Epidermal melanocyte (primary cell): ENCODE results near the gene AMBRA1.

ENCODE experiments used
- DNase-seq: peaks from one replicate; pipeline ENCODE4 v3.0.0; 2011; ENCODE audit warnings: low spot score; ENCODE audit not compliant: insufficient read length

Gene AMBRA1

GRCh38 chr11:46445192-46445919 lies 148.5 kb downstream of the AMBRA1 start:
- no peak for DNase-seq

DNA sequence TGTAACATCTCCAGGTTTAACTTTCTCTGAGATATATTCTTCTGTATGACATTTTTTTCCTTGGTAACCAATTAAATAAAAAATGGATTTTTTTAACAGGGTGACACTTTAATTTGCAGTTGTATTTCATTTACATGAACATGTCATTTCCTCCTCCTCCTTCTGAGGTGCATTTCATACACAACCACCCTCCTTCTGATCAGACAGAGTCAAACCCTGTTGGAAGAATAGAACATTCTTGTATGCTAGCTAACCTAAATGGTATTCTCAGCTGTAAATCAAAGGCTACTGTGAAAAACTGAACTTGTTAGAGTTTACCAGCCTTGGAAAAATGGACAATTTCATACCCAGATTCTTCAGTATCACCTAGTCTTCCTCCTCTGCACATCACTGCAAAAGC lies 149.5 kb downstream of the AMBRA1 start:
- no peak for DNase-seq

DNA sequence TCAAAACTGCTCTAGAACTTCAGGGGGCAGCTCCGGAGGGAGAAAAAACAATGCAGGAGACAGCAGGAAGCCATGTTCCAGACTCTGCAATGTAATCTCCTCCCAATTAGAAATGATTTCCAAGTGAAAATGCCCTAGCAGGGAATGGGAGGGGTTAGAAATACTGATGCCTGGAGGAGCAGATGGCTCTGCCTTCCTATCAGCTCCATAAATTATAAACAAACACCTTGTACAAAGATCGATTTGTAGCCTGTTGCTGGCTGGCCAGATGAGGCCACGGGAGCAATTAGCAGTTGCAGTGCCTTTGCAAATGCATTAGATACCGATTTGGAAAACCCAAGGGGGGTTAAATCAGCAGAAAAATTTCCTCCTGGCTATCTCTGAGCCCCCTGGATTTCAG lies 155.6 kb downstream of the AMBRA1 start:
- no peak for DNase-seq

GRCh38 chr11:46437122-46437689 lies 156.6 kb downstream of the AMBRA1 start:
- no peak for DNase-seq

DNA sequence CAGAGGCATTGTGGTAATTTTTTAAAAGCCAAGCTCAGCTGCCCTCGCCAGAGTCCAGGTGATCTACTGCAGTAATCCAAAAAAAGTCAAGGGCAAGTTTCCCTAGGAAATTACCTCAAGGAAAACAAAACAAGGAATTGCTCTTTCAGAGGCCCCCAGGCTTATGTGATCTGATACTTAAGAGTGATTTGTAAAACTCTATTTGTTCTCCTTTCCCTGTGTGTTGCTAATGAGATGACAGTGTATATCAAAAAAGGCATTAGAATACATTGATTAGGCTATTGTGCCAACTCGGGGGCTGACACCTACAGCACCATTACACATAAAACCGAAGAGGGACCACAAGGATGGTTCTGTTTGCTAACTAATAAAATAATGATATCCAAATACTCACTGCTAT lies 157.7 kb downstream of the AMBRA1 start:
- DNase-seq = no peak

GRCh38 chr11:46435679-46436078 lies 158.1 kb downstream of the AMBRA1 start:
- DNase-seq = no peak

DNA sequence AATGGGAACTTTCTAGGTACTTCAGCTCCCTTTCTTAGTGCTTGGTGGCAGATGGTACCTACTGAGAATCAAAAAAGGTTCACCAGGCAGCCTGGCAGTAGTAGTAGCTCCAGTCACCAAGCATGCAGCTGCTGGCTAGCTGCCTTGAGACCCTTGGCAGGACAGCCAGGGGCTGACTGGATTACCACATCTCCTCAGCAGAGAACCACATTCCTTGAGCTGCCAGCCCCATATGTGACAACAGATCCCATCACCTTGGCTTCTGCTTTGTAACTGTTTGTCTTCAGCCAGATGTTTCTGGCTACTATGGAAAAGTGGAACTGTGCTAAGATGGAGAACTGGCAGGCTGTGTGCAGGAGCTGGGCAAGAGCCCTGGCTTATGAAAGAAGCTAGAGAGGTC lies 162.6 kb downstream of the AMBRA1 start:
- no peak for DNase-seq

GRCh38 chr11:46429717-46430116 lies 164.1 kb downstream of the AMBRA1 start:
- DNase-seq = no peak

- no peak for DNase-seq
These were observed 166.5 kb downstream of the AMBRA1 start for GRCh38 chr11:46427364-46427763.

DNA sequence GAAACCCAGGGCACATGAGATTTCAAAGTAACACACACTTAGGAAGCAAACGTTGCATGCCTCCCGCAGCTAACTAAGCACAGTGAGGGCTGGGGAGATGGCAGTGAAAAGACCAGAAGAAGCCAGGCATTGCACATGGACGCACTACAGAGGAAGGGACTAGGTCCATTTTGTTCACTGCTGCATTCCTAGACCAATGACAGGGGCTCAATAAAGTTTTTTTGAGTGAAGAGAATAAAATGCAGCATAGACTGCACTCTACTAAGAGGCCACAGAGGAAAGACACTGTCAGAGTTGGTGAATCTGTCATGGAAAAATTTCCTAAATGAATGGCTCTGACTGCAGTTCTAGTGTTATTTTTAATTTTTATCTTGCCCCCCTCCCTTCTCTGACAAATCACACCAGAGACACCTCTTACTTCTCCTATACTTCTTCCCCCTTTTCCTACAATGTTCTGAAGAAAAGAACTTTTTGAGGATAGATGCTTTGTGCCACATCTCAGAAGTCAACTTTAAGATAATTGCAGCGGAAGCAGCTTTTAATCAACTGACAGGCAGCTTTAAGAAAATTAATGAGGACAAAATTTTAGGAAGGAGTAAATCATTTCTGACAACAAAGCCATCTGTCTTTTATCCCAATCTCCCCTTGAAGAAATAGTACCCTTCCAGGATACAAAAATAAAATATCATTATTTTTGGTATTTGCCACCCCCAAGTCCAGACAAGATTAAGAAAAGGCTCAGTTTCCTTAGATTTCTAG lies 167.4 kb downstream of the AMBRA1 start:
- DNase-seq = no peak

DNA sequence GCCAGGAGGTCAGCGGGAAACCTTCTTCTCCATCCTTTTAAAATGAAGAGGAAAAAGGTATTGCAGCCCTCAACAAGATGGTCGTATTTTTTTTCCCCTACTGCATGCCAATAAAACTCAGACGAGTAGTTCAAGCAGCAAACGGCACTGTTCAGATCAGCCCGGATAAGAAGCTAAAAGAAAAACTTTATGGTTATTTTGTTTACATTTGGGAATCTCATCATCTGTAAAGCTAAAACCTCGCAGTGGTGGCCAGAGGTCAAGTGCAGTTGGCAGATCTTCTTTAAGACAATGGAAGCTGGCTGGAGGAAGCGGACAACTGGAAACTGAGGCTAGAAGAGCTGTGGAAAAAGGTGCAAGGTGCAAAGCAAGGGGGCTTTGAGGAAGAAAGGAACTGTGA lies 171.2 kb downstream of the AMBRA1 start:
- no peak for DNase-seq

GRCh38 chr11:46421257-46421880 lies 172.5 kb downstream of the AMBRA1 start:
- DNase-seq = no peak

GRCh38 chr11:46420513-46420912 lies 173.3 kb downstream of the AMBRA1 start:
- DNase-seq = no peak

DNA sequence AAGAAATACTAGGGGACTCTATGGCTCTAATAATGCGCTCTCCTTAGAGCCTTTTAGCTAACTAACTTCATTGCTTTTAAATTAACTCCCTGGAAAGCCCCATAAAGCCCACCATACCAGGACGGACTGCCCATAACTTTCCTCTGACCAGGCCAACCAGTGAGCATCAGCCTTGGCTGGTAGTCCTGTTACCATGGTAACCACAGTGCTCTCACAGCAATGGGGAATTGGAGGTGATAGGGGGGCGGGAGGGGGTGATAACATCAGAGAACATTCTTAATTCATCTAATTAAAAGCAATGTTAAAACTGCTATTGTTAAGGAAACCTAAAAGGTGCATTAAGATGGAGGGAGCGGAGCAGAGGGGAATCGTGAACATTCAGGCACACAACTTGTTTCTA lies 175.1 kb downstream of the AMBRA1 start:
- DNase-seq = no peak

DNA sequence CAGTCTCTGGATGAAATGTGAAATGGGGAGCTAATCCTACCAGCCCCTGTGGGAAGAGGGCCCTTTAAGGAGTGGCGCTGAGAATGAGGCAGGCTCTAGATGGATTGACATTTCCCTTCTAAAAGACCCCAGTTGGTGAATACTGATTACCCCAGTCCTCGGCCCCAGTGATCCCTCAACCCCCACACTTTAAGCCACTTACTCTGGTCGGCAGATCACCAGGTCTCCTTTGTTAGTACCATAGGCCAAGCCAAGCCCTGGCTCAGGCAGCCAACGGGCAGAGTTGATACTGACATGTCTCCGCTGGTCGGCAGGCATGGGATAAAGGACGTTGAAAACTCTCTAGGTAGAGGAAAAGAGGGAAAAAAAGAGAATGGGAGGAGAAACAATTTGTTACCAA lies 176.1 kb downstream of the AMBRA1 start:
- DNase-seq = no peak

DNA sequence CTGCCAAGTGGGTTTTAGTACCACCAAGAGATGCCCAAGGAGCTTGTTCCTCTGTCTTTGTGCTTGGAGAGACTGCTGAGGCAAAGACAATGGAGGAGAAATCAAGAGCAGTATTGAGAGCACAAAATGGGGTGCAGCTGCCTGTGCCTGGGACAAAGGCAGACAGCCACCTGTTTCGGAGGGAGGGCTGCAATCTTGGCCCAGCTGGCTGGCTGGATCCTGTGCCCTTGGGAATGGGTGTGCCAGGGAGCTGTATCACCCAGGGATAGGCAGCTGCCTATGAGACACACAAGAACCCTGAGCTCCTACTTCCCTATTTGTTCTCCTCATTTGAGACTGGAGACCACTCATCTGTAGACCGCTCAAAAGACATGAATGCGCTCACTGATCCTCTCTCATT lies 178.9 kb downstream of the AMBRA1 start:
- DNase-seq = no peak

DNA sequence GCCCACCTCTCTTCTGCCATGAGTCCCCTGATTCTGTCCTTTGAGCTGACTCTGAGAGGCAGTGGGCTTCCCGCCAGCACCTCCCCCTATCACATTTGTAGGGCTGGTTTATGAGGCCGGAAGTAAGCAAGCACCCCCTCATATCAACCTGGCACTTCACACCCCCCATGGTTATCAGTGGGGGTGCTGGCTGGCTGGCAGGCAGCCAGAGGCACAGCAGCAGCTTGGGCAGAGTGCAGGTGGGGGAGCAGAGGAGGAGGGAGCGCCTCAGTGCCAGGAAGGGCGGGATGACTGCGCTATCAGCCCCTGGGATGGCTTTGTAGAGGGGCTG lies 179.4 kb downstream of the AMBRA1 start:
- DNase-seq = no peak

DNA sequence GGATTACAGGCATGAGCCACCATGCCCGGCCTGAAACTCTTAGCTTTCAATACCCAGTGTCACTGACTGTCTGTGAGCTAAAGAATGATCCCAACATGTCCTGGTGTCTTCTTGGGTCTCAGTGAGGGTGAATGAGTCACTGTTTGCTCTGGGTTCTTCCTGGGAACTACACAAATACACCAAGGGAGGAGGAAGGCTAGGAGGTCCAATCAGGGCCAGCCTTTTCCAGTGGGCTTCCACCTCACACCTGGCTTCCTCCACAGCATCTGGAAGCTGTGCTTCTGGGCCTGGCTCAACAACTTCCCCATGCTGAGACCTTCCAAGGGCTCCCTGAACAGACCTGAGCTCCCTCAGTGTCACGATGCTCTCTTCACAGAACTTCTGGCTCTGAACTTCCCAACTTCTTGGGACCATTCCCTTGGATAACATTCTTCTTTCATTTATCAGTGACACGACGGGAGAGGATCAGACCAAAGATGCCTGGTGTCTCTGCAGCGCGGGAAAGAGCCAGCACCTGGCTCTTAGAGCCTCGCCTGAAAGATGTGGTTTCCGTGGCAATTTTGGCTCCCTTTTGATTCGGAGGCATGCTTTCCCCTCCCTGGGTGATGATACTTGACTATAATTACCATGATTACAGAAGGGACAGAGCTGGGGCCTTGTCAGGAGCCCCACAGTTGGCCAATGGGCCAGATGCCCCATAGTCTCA lies 179.9 kb downstream of the AMBRA1 start:
- no peak for DNase-seq

- DNase-seq = no peak
These were observed 183.8 kb downstream of the AMBRA1 start for GRCh38 chr11:46410021-46410420.

DNA sequence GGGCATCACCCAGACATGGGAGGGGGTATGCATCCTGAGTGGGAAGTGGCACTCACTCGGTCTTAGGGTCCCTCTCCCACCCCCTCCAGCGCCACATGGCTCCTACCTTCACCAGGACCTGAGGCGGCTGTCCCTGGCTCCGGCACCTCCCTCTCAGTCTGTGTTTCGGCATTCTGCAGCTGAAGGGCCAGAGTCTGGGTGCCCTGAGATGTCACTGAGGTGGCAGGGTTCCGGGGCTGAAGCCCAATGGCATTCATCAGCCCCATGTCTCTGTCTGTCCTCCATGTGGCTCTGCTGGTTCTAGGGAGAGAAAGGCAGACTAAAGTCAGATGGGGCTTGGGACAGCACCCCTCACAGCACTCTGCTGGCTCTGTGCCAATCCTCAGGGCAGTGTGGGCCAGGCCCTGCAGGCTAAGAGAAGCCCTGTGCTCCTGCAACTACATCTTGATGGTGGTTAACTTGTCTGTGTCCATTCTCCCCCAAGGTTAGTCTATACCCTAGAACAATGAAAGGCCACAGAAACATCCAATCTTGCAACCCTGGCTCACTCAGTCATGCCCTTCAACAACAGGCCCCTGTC lies 185.3 kb downstream of the AMBRA1 start:
- no peak for DNase-seq

DNA sequence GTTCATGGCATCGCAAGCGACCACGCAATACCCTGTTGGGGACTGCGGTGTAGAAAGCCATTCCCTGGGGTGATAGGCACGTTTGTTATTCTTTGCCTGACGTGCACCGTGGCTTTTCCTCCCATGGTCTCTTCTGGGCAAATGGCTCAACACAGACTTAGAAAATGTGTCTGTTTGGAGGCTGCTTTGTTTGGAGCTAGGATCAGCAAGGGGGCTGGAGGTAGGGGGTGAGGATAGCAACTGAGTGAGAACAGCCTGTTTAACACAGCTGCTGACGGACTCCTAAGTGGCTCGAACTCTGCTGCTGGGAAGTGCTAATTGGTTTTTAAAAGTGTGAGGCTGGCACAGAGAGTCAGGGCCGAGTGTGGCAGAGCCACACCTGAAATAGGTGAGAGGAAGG lies 186.2 kb downstream of the AMBRA1 start:
- DNase-seq = no peak
